Measurements from ENCODE around the gene LMO7. TPM values are rescaled to one million over a fixed set of nuclear protein-coding genes. Genes with fewer than 3 reads are reported as not detected.

The LMO7 gene
- total and polyA plus RNA-seq, 2 of the 13 experiments (the other 11 are each of a cell fraction or from before 2014, with no cell fraction given), result 34.0 to 121 TPM

- in situ Hi-C loops (cut with HindIII; ENCODE audit: extremely low pct_ligation_motif_present, low pct_unique_long_range_greater_than_20kb), result no loop called here
Observed at GRCh38 chr13:75904012-75904411, 267.9 kb downstream of the LMO7 start.

More at GRCh38 chr13:75904012-75904411, 267.9 kb downstream of the LMO7 start:
- ChIA-PET CTCF (ENCODE audit: low intra/inter-chr PET ratio, low total read pairs) (no interaction called here), POLR2A (no interaction called here)
- no TSS peak for BruUV-seq (replicated peaks)
- no peak overlapping the region for H3K4me3 ChIP-seq (replicated peaks in 1 of 3; ENCODE audit: insufficient read depth in 1 of 3, low read depth in 2 of 3, low read length in 3 of 3)
- H3K79me2 ChIP-seq (ENCODE audit: insufficient read depth, low read length), result no peaks in the 10 kb centered on the region
- H3K9ac ChIP-seq (ENCODE audit: insufficient read depth, low read depth, low read length), result no peak overlapping the region
- H2AFZ ChIP-seq (ENCODE audit: low read length), result no peak overlapping the region
- ATAC-seq, result no peak
- no peaks in the 10 kb centered on the region for H3K36me3 ChIP-seq (replicated peaks in 1 of 2; ENCODE audit: control insufficient read depth in 1 of 2, insufficient read depth in 2 of 2, low read length in 2 of 2)
- no peak overlapping the region for H3K27ac ChIP-seq (ENCODE audit: extremely low read length, insufficient read depth, low read length)
- intact Hi-C loops (cut with micrococcal nuclease; ENCODE audit: unreplicated experiment), result no loop called here
- H3K4me2 ChIP-seq (ENCODE audit: low read depth, low read length), result no peak overlapping the region
- no peaks in the 10 kb centered on the region for H3K9me3 ChIP-seq (ENCODE audit: low read length)
- no peaks in the 10 kb centered on the region for H3K4me1 ChIP-seq (ENCODE audit: insufficient read depth, low read length)
- H4K20me1 ChIP-seq (ENCODE audit: insufficient read depth, low read length), result no peaks in the 10 kb centered on the region
- 26% methylated on average over 2 of the region's 2 CpGs for WGBS (ENCODE audit: low lambda C conversion rate)
- no peak for TF ChIP-seq SKI (IDR thresholded peaks at IDR 0.05; ENCODE audit: partially characterized antibody)
- TF ChIP-seq NCOR1 (IDR thresholded peaks at IDR 0.05; ENCODE audit: borderline replicate concordance, low read length), result no peak
- TF ChIP-seq TEAD2 (CRISPR knock-in tag; IDR thresholded peaks at IDR 0.05), result no peak
- TF ChIP-seq TGIF2 (CRISPR knock-in tag; IDR thresholded peaks at IDR 0.05), result no peak
- no peak for TF ChIP-seq ZNF275 (CRISPR knock-in tag; IDR thresholded peaks at IDR 0.05; ENCODE audit: borderline replicate concordance)
- no peak for TF ChIP-seq TOE1 (CRISPR knock-in tag; IDR thresholded peaks at IDR 0.05)
- no peak for TF ChIP-seq AKAP8 (CRISPR knock-in tag; IDR thresholded peaks at IDR 0.05)
- TF ChIP-seq SIN3B (IDR thresholded peaks at IDR 0.05; ENCODE audit: low read length), result no peak
- no peak for TF ChIP-seq ZMYM4 (CRISPR knock-in tag; IDR thresholded peaks at IDR 0.05)
- no peak for TF ChIP-seq FOXJ3 (CRISPR knock-in tag; IDR thresholded peaks at IDR 0.05; ENCODE audit: borderline replicate concordance)
- TF ChIP-seq ZFY (CRISPR knock-in tag; IDR thresholded peaks at IDR 0.05), result no peak
- TF ChIP-seq RARA (CRISPR knock-in tag; IDR thresholded peaks at IDR 0.05), result no peak
- TF ChIP-seq, protein P1, sequence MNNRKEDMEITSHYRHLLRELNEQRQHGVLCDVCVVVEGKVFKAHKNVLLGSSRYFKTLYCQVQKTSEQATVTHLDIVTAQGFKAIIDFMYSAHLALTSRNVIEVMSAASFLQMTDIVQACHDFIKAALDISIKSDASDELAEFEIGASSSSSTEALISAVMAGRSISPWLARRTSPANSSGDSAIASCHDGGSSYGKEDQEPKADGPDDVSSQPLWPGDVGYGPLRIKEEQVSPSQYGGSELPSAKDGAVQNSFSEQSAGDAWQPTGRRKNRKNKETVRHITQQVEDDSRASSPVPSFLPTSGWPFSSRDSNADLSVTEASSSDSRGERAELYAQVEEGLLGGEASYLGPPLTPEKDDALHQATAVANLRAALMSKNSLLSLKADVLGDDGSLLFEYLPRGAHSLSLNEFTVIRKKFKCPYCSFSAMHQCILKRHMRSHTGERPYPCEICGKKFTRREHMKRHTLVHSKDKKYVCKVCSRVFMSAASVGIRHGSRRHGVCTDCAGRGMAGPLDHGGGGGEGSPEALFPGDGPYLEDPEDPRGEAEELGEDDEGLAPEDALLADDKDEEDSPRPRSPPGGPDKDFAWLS (CRISPR knock-in tag; IDR thresholded peaks at IDR 0.05; ENCODE audit: borderline replicate concordance), result no peak
- no peak for TF ChIP-seq KDM2A (CRISPR knock-in tag; IDR thresholded peaks at IDR 0.05; ENCODE audit: borderline replicate concordance, low read depth)
- no peak for TF ChIP-seq ZNF292 (CRISPR knock-in tag; IDR thresholded peaks at IDR 0.05; ENCODE audit: borderline replicate concordance, low read depth)
- FAIRE-seq, result no peak
- DNase-seq (ENCODE audit: low spot score), result no peak
- peaks cover 0 to 9% of the 10 kb centered on the region in 2 experiments; a peak in 1 of 5 replicates for H3K27me3 ChIP-seq (ENCODE audit: control insufficient read depth in 1 of 2, insufficient read depth in 2 of 2, low read length in 2 of 2)

Measured in HepG2 (cell line).